ENCODE measurements around the gene C8G. TPM values are rescaled to one million over a fixed set of nuclear protein-coding genes. Genes with fewer than 3 reads are reported as not detected.

C8G gene
- total RNA-seq, 1 donor from 2014 or later: 0.79 TPM

DNA sequence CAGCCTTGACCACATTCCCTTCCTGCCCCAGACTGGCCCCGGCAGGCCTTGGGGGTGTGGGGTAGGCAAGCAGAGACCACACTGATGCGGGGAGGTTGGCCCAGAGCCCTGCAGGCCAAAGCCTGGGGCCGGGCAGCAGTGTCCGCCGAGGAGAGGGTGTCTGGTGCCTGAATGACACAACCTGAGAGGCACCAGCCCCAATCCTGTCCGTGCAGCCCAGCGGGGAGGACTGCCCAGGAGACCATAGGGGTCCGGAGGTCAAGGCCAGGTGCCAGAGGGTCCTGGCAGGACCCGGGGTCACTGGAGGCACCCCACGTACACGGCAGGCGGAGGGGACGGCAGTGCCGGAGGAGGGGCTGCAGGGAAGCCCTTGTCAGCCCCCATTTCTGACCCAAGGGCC, 26.7 kb downstream of the C8G start:
- Histone ChIP-seq H3K4me3 (ENCODE audit: low read depth, low read length) (no peak overlapping the region), H3K27me3 (ENCODE audit: control insufficient read depth, insufficient read depth, low read length) (no peaks in the 10 kb centered on the region), H3K36me3 (ENCODE audit: control insufficient read depth, insufficient read depth, low read length) (no peaks in the 10 kb centered on the region)
- DNase-seq (ENCODE audit: low read depth) (no peak), FAIRE-seq (no peak)
- no peak for TF ChIP-seq CTCF (IDR thresholded peaks at IDR 0.05; ENCODE audit: insufficient read depth, low read length, severe bottlenecking)

DNA sequence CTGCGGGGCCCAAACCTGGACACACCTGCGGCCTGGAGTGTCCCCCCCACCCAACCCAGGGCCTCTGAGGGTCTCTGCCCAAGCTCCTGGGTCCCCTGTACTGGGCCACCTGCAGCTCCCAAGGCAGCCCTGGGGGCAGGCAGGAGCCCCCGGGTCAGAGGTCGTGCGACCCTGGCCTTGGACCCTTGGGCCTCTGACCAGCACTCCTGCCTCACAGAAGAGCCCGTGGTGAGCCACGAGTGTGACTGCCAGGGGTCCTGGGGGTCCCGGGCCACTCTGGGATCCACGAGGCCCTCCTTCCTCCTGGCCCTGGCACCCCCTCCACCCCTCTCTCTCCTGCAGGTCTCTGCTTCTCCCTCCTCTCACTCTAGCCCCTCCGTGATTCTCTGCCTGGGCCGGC, 27.3 kb downstream of the C8G start:
- DNase-seq (ENCODE audit: low read depth) (no peak), FAIRE-seq (no peak)
- H3K4me3 ChIP-seq (ENCODE audit: low read depth, low read length): no peak overlapping the region
- H3K27me3 ChIP-seq (ENCODE audit: control insufficient read depth, insufficient read depth, low read length): no peaks in the 10 kb centered on the region
- no peaks in the 10 kb centered on the region for H3K36me3 ChIP-seq (ENCODE audit: control insufficient read depth, insufficient read depth, low read length)
- no peak for TF ChIP-seq CTCF (IDR thresholded peaks at IDR 0.05; ENCODE audit: insufficient read depth, low read length, severe bottlenecking)

- Histone ChIP-seq H3K27me3 (ENCODE audit: control insufficient read depth, insufficient read depth, low read length) (no peaks in the 10 kb centered on the region), H3K36me3 (ENCODE audit: control insufficient read depth, insufficient read depth, low read length) (no peaks in the 10 kb centered on the region), H3K4me3 (ENCODE audit: low read depth, low read length) (no peak overlapping the region)
- no peak for FAIRE-seq
- no peak for TF ChIP-seq CTCF (IDR thresholded peaks at IDR 0.05; ENCODE audit: insufficient read depth, low read length, severe bottlenecking)
- DNase-seq (ENCODE audit: low read depth): no peak
Observed at GRCh38 chr9:136972743-136973142, 27.7 kb downstream of the C8G start.

DNA sequence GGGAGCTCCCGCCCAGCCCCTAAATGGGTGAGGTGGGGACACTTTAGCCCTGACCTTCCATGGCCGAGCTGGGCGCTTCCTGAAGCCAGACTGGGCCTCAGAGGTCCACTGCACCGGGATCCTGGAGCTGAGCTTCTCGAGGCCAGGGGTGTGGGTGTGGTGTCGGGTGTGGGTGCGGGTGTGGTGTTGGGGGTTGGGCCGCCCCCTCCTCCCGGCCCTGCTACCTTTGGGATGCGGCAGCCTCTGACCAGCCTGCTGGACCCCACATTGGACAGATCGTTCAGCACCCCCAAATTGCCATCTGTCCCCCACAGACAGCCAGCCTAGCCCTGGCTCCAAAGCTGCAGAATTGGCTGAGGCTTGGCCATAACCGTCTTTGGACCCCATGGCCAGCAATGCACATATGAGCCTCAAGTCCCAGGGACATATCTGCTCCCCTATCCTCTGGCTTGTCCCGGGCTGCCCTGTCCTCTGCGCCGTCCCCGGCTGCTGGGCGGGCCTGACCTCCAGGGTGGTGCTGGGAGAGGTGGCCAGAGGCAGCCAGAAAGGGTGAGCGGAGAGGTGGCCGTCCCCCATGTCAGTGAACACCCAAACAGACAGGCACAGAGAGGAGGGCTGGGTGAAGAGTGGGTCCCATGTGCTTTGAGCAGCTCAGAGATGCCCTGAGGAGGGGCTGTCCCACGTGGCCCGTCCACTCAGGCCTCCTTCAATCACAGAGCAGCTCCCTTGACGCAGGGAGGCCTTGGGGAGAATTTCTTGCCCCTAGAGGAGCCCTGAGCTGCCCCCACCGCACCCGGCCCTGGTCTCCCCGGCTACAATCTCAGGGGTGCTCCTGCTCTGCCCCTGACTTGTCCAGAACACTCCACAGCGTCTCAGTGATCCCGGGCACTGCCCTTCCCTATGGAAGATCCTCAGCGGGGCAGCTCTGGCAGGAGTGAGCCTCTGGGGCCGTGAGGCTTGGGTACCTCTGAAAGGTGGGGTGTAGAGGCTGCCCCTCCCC, 28.9 kb downstream of the C8G start:
- H3K27me3 ChIP-seq (ENCODE audit: control insufficient read depth, insufficient read depth, low read length): no peaks in the 10 kb centered on the region
- no peak for TF ChIP-seq CTCF (IDR thresholded peaks at IDR 0.05; ENCODE audit: insufficient read depth, low read length, severe bottlenecking)
- DNase-seq (ENCODE audit: low read depth) (no peak), FAIRE-seq (no peak)
- no peaks in the 10 kb centered on the region for H3K36me3 ChIP-seq (ENCODE audit: control insufficient read depth, insufficient read depth, low read length)
- H3K4me3 ChIP-seq (ENCODE audit: low read depth, low read length): no peak overlapping the region

DNA sequence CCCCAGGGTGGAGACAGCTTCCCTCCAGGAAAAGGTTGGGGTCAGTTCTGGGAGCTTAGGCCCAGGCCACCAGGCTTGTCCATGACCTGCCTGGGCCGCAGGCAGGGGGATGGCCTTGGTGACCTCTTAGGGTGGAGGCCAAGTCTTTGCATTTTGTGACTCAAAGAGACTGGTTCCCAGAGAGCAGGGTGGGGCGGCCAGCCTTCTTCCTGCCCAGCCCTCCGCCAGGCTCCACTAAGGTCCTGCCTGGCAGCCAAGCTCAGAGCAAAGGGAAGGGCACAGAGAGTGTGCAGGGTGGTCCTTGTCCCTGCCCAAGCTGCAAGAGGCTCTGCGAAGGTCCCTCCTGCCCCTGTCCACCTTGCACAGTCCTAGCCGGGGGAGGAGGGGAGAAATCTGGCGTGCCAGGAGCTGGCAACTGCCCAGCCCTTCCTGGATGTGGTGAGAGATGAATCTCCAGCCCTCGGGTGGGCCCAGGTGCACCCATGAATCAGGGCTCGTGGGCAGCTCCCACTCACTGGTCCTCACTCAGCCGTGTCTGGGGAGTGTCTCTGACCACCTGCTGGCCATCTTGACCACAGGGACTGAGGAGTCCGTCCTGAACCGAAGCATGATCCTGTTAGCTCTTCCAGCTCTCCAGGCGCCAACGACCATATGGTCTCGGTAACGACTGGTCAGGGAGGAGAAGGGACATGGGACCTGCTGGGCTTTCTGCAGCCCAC, 29.9 kb downstream of the C8G start:
- no peak overlapping the region for H3K4me3 ChIP-seq (ENCODE audit: low read depth, low read length)
- TF ChIP-seq CTCF (IDR thresholded peaks at IDR 0.05; ENCODE audit: insufficient read depth, low read length, severe bottlenecking): no peak
- no peaks in the 10 kb centered on the region for H3K27me3 ChIP-seq (ENCODE audit: control insufficient read depth, insufficient read depth, low read length)
- FAIRE-seq (peak; percentile 55), DNase-seq (ENCODE audit: low read depth) (peak; percentile 15)
- no peaks in the 10 kb centered on the region for H3K36me3 ChIP-seq (ENCODE audit: control insufficient read depth, insufficient read depth, low read length)
